GM12878 (cell line): ENCODE measurements around the gene CLCN2. TPM values are rescaled to one million over a fixed set of nuclear protein-coding genes. Genes with fewer than 3 reads are reported as not detected.

ENCODE experiments used
- ATAC-seq: fragments of 200-7000 bp; cut with Tn5 transposase; 3 replicates; pipeline ENCODE4 v1.9.1; 2020; ENCODE audit warnings: mild to moderate bottlenecking, moderate library complexity
- BruUV-seq: library from RNA; stranded (reverse); fragments of 400-500 nt; replicated peaks from 2 replicates; lab custom pipeline; 2021; lab: Mats Ljungman, UMichigan
- CTCF ChIA-PET: fragments of 300-600 bp; sonication (Branson Sonifier 250); formaldehyde crosslinking; extraction: SDS; loops from one replicate; lab custom pipeline; 2021; ENCODE audit warnings: inconsistent platforms; lab: Yijun Ruan, JAX
- POLR2A ChIA-PET: fragments of 350-600 bp; formaldehyde crosslinking; extraction: SDS; loops from one replicate; lab custom pipeline; 2021; ENCODE audit warnings: inconsistent platforms; lab: Charles Lee
- RAD21 ChIA-PET: fragments of 300-600 bp; sonication (Branson Sonifier 250); formaldehyde crosslinking; loops from one replicate; lab custom pipeline; 2023; ENCODE audit warnings: antibody characterized with exemption; ENCODE audit not compliant: unreplicated experiment; lab: Charles Lee
- SMC1A ChIA-PET: fragments of 300-600 bp; sonication (Branson Sonifier 250); formaldehyde crosslinking; loops from one replicate; lab custom pipeline; 2023; ENCODE audit not compliant: unreplicated experiment, uncharacterized antibody; lab: Charles Lee
- DNase-seq: peaks from one replicate; pipeline ENCODE4 v3.0.0-alpha.2; 2011; ENCODE audit warnings: low read depth, low spot score
- FAIRE-seq: peaks from 3 replicates; lab custom pipeline; 2011; peaks lifted over from hg19 to GRCh38; lab: Jason Lieb, UNC
- H2AFZ ChIP-seq: 2 replicates; pipeline ENCODE4 v1.6.0; 2011; ENCODE audit warnings: low read depth, low read length, control low read depth; ENCODE audit not compliant: control insufficient read depth
- H3K27ac ChIP-seq: 2 replicates; pipeline ENCODE4 v1.5.1; 2011; ENCODE audit warnings: control low read depth; ENCODE audit not compliant: control insufficient read depth, insufficient read depth
- H3K27me3 ChIP-seq, 2 experiments: replicated peaks in 1 of 2; 2 replicates each; pipeline versions ENCODE4 v1.6.0 to v1.6.1; 2011; ENCODE audit warnings: low read length in 1 of 2; ENCODE audit not compliant: control insufficient read depth in 2 of 2, insufficient read depth in 2 of 2
- H3K36me3 ChIP-seq, 2 experiments: 2 replicates each; pipeline ENCODE4 v1.5.1; 2011; ENCODE audit warnings: low read length in 1 of 2; ENCODE audit not compliant: control insufficient read depth in 2 of 2, insufficient read depth in 2 of 2
- H3K4me1 ChIP-seq: 2 replicates; pipeline ENCODE4 v1.6.1; 2011; ENCODE audit warnings: mild to moderate bottlenecking, low read length, moderate library complexity, mixed read lengths; ENCODE audit not compliant: control insufficient read depth, insufficient read depth
- H3K4me2 ChIP-seq: 2 replicates; pipeline ENCODE4 v1.6.0; 2011; ENCODE audit warnings: control low read depth; ENCODE audit not compliant: control insufficient read depth, insufficient read depth
- H3K4me3 ChIP-seq: fragments of 200-600 bp; sonication (generic); 2 replicates; pipeline ENCODE4 v1.5.1; 2016
- H3K79me2 ChIP-seq: 2 replicates; pipeline ENCODE4 v1.6.0; 2011; ENCODE audit warnings: low read length; ENCODE audit not compliant: control insufficient read depth, insufficient read depth
- H3K9ac ChIP-seq: 2 replicates; pipeline ENCODE4 v1.8.0; 2011; ENCODE audit warnings: low read length, control low read depth, mixed read lengths; ENCODE audit not compliant: control insufficient read depth, insufficient read depth
- H3K9me3 ChIP-seq: replicated peaks from 3 replicates; pipeline ENCODE4 v1.5.1; 2011; ENCODE audit warnings: mild to moderate bottlenecking, low read length; ENCODE audit not compliant: control insufficient read depth, insufficient read depth
- H4K20me1 ChIP-seq: 2 replicates; pipeline ENCODE4 v1.6.0; 2011; ENCODE audit not compliant: control insufficient read depth, insufficient read depth
- CREB1 ChIP-seq: IDR thresholded peaks from 2 replicates; pipeline ENCODE4 v1.6.1; 2012; ENCODE audit warnings: low read depth, mild to moderate bottlenecking, inconsistent platforms
- CTCF ChIP-seq, 3 experiments: IDR thresholded peaks in 2 of 3; conservative IDR thresholded peaks in 1 of 3; 2 replicates each; pipeline ENCODE4 v1.5.1; 2011; ENCODE audit warnings: low read depth in 3 of 3, low read length in 3 of 3, mild to moderate bottlenecking in 3 of 3, control low read depth in 2 of 3, moderate library complexity in 2 of 3, inconsistent platforms in 1 of 3, mixed read lengths in 1 of 3; ENCODE audit not compliant: control insufficient read depth in 2 of 3, insufficient read depth in 1 of 3; ENCODE audit errors: extremely low read depth in 1 of 3
- HCFC1 ChIP-seq: fragments of 150-350 bp; IDR thresholded peaks from 2 replicates; pipeline ENCODE4 v1.6.1; 2014; ENCODE audit warnings: low read length
- KAT2A ChIP-seq: conservative IDR thresholded peaks from 2 replicates; pipeline ENCODE4 v1.6.1; 2011; ENCODE audit warnings: low read depth, low read length; ENCODE audit not compliant: control insufficient read depth
- LARP7 ChIP-seq: fragments of 450-650 bp; IDR thresholded peaks from 2 replicates; pipeline ENCODE4 v1.6.1; 2017; ENCODE audit warnings: mild to moderate bottlenecking
- MYB ChIP-seq: fragments of 150-350 bp; IDR thresholded peaks from 2 replicates; pipeline ENCODE4 v1.6.1; 2014; ENCODE audit warnings: mild to moderate bottlenecking, low read depth, low read length, borderline replicate concordance
- PAX5 ChIP-seq: IDR thresholded peaks from 2 replicates; pipeline ENCODE4 v1.6.1; 2011; ENCODE audit warnings: low read depth, low read length, borderline replicate concordance
- POLR2AphosphoS5 ChIP-seq: IDR thresholded peaks from 2 replicates; pipeline ENCODE4 v1.6.1; 2011; ENCODE audit warnings: mild to moderate bottlenecking, low read length, inconsistent platforms
- RBBP5 ChIP-seq: fragments of 200-600 bp; sonication (generic); conservative IDR thresholded peaks from 2 replicates; pipeline ENCODE4 v1.6.1; 2016
- SMAD5 ChIP-seq: IDR thresholded peaks from 2 replicates; pipeline ENCODE4 v1.6.1; 2016; ENCODE audit warnings: antibody characterized with exemption, low read depth
- TCF3 ChIP-seq: IDR thresholded peaks from 2 replicates; pipeline ENCODE4 v1.6.1; 2012; ENCODE audit warnings: low read depth, mild to moderate bottlenecking, low read length, borderline replicate concordance; ENCODE audit not compliant: insufficient read depth
- ZNF622 ChIP-seq: fragments of 450-650 bp; IDR thresholded peaks from 2 replicates; pipeline ENCODE4 v1.6.1; 2017; ENCODE audit warnings: mild to moderate bottlenecking, inconsistent platforms
- ZNF687 ChIP-seq: fragments of 450-650 bp; IDR thresholded peaks from 2 replicates; pipeline ENCODE4 v1.6.1; 2017; ENCODE audit warnings: mild to moderate bottlenecking, moderate library complexity
- ZSCAN29 ChIP-seq: fragments of 450-650 bp; IDR thresholded peaks from 2 replicates; pipeline ENCODE4 v1.6.1; 2017; ENCODE audit warnings: mild to moderate bottlenecking, moderate library complexity
- WGBS: methylation state at CpG from one replicate; pipeline ENCODE4 v1.1.6; 2016; ENCODE audit warnings: low lambda C conversion rate; ENCODE audit not compliant: insufficient replicate concordance, insufficient coverage; ENCODE audit errors: missing lambda C conversion rate; 5-methylcytosine and 5-hydroxymethylcytosine counted together
- in situ Hi-C: fragments of 300-500 bp; cut with MboI; formaldehyde crosslinking; loops from 9 replicates; pipeline ENCODE4 v1.14.3; 2018; ENCODE audit warnings: mixed read lengths
- intact Hi-C: fragments of 100-400 bp; cut with micrococcal nuclease; formaldehyde crosslinking; loops from one replicate; pipeline ENCODE4 v1.14.2; 2022; ENCODE audit not compliant: unreplicated experiment
- polyA plus RNA-seq, 11 experiments: library from polyadenylated mRNA; depleted of rRNA in 4 of 11; unstranded in 6 of 11; stranded (reverse) in 5 of 11; fragments of >200 nt; fragmentation: Nextera tagmentation in 4 of 11; fragmentation: Illumina TruSeq in 1 of 11; extraction: Ambion mirVana in 4 of 11; extraction: Trizol in 1 of 11; gene quantifications; 1 replicate in 1 of 11; 2 replicates in 10 of 11; pipeline versions ENCODE4 v1.2.1 to v1.2.3, GENCODE V29; 2011 to 2016; ENCODE audit warnings: inconsistent platforms in 2 of 11, missing spikeins in 2 of 11, low read depth in 1 of 11
- total RNA-seq, 4 experiments: library from RNA; depleted of rRNA in 3 of 4; stranded (reverse); fragments of >200 nt in 3 of 4; fragmentation: Illumina TruSeq in 1 of 4; extraction: Trizol in 1 of 4; gene quantifications; 2 replicates each; pipeline versions ENCODE4 v1.2.1 to v1.2.3, GENCODE V29; 2013 to 2021
- TF ChIP-seq, protein P1 (sequence below): IDR thresholded peaks from 2 replicates; pipeline ENCODE4 v1.6.1; 2012; ENCODE audit warnings: low read length, inconsistent platforms
- TF ChIP-seq, protein P2 (sequence below): fragments of 450-650 bp; IDR thresholded peaks from 2 replicates; pipeline ENCODE4 v1.6.1; 2017; ENCODE audit warnings: mild to moderate bottlenecking

Gene CLCN2
- total and polyA plus RNA-seq, 10 of the 15 experiments (the other 5 are each of a cell fraction or from before 2014, with no cell fraction given): 0.13 to 2.6 (median 0.85) TPM; not detected in 1

DNA sequence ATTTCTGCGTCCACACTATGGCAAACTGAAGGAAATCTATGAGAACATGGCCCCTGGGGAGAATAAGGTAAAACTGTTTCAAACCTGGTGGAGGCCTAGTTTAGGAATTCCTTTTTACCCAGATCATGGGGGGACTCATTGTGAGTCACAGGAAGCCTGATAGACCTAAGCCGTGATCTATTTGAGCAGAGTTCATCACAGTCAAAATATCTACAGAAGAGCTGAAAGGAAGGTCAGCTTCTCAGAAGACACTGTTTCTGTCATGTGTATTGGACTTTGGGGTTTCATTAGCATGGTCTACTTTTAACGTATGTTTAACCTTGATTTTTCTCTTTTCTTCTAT, 61.1 kb downstream of the CLCN2 start:
- ChIA-PET CTCF (interaction anchor here (1.1 kb wide), 1 partner anchor 11 kb away, joined by 6 read pairs; no protein-coding TSS in a partner anchor), RAD21 (no interaction called here), POLR2A (interaction anchor here (1.5 kb wide), 1 partner anchor 13 kb away, joined by 3 read pairs; no protein-coding TSS in a partner anchor), SMC1A (no interaction called here)
- DNase-seq (no peak), FAIRE-seq (no peak), ATAC-seq (no peak)
- 84% methylated on average over 3 of the region's 3 CpGs for WGBS
- Histone ChIP-seq H3K27ac (no peak overlapping the region), H3K9me3 (no peaks in the 10 kb centered on the region), H3K9ac (peak overlapping the region; percentile 91), H3K36me3 (peaks cover 18 to 24% of the 10 kb centered on the region in 2 experiments), H4K20me1 (no peaks in the 10 kb centered on the region), H2AFZ (no peak overlapping the region), H3K4me1 (peaks cover 3% of the 10 kb centered on the region), H3K4me2 (peak overlapping the region; percentile 96), H3K4me3 (peak overlapping the region; percentile 88; the same call in 1 of the 2 replicates), H3K79me2 (peaks cover 20% of the 10 kb centered on the region), H3K27me3 (no peaks in the 10 kb centered on the region)
- TF ChIP-seq, protein P1, sequence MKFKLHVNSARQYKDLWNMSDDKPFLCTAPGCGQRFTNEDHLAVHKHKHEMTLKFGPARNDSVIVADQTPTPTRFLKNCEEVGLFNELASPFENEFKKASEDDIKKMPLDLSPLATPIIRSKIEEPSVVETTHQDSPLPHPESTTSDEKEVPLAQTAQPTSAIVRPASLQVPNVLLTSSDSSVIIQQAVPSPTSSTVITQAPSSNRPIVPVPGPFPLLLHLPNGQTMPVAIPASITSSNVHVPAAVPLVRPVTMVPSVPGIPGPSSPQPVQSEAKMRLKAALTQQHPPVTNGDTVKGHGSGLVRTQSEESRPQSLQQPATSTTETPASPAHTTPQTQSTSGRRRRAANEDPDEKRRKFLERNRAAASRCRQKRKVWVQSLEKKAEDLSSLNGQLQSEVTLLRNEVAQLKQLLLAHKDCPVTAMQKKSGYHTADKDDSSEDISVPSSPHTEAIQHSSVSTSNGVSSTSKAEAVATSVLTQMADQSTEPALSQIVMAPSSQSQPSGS: no peak
- no peak for TF ChIP-seq POLR2AphosphoS5
- TF ChIP-seq TCF3: no peak
- no peak for TF ChIP-seq PAX5
- TF ChIP-seq HCFC1: no peak
- no peak for TF ChIP-seq LARP7
- TF ChIP-seq ZNF687: no peak
- TF ChIP-seq SMAD5: no peak
- no peak for TF ChIP-seq KAT2A
- TF ChIP-seq MYB: no peak
- no peak for TF ChIP-seq CREB1
- TF ChIP-seq RBBP5: no peak
- TF ChIP-seq ZSCAN29: no peak
- TF ChIP-seq, protein P2, sequence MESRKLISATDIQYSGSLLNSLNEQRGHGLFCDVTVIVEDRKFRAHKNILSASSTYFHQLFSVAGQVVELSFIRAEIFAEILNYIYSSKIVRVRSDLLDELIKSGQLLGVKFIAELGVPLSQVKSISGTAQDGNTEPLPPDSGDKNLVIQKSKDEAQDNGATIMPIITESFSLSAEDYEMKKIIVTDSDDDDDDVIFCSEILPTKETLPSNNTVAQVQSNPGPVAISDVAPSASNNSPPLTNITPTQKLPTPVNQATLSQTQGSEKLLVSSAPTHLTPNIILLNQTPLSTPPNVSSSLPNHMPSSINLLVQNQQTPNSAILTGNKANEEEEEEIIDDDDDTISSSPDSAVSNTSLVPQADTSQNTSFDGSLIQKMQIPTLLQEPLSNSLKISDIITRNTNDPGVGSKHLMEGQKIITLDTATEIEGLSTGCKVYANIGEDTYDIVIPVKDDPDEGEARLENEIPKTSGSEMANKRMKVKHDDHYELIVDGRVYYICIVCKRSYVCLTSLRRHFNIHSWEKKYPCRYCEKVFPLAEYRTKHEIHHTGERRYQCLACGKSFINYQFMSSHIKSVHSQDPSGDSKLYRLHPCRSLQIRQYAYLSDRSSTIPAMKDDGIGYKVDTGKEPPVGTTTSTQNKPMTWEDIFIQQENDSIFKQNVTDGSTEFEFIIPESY: no peak
- no peak for TF ChIP-seq CTCF (IDR thresholded peaks at IDR 0.05 in 2 of 3, conservative IDR thresholded peaks at IDR 0.05 in 1 of 3; ENCODE audit: control insufficient read depth in 2 of 3, extremely low read depth in 1 of 3, insufficient read depth in 1 of 3, low read depth in 3 of 3, low read length in 3 of 3)
- no peak for TF ChIP-seq ZNF622
- intact Hi-C loops (no loop called here), in situ Hi-C loops (no loop called here)
- no TSS peak for BruUV-seq
